ENCODE data around the gene RNU6-7. TPM values are rescaled to one million over a fixed set of nuclear protein-coding genes. Genes with fewer than 3 reads are reported as not detected.

Gene RNU6-7
- polyA plus RNA-seq, 4 donors, result not detected

GRCh38 chr14:32209471-32209870, 7.6 kb downstream of the RNU6-7 start:
- Histone ChIP-seq H3K9me3 (ENCODE audit: control insufficient read depth in 2 of 2, insufficient read depth in 1 of 2, low read depth in 1 of 2, low read length in 1 of 2) (no peaks in the 10 kb centered on the region), H3K36me3 (ENCODE audit: control insufficient read depth in 3 of 3, insufficient read depth in 2 of 3, low read depth in 1 of 3, low read length in 3 of 3) (no peaks in the 10 kb centered on the region), H3K4me1 (ENCODE audit: control insufficient read depth in 3 of 3, insufficient read depth in 2 of 3, low read depth in 1 of 3, low read length in 2 of 3) (peaks cover 0 to 15% (median 0%) of the 10 kb centered on the region in 3 donors), H3K4me3 (ENCODE audit: low read depth in 1 of 3, low read length in 3 of 3) (no peak overlapping the region), H3K27me3 (ENCODE audit: control insufficient read depth in 3 of 3, insufficient read depth in 3 of 3, low read length in 3 of 3) (no peaks in the 10 kb centered on the region), H3K27ac (ENCODE audit: low read depth in 1 of 3, low read length in 2 of 3) (no peak overlapping the region)
- FAIRE-seq (peak; percentile 26), DNase-seq (no peak)

- 92 to 96% (median 94%) methylated on average over 3 of the region's 3 CpGs for WGBS, 3 donors
- peaks cover 0 to 15% (median 0%) of the 10 kb centered on the region in 3 donors for H3K4me1 ChIP-seq (ENCODE audit: control insufficient read depth in 3 of 3, insufficient read depth in 2 of 3, low read depth in 1 of 3, low read length in 2 of 3)
- no peaks in the 10 kb centered on the region for H3K36me3 ChIP-seq (ENCODE audit: control insufficient read depth in 3 of 3, insufficient read depth in 2 of 3, low read depth in 1 of 3, low read length in 3 of 3)
- H3K4me3 ChIP-seq (ENCODE audit: low read depth in 1 of 3, low read length in 3 of 3), result no peak overlapping the region
- H3K27me3 ChIP-seq (ENCODE audit: control insufficient read depth in 3 of 3, insufficient read depth in 3 of 3, low read length in 3 of 3), result no peaks in the 10 kb centered on the region
- FAIRE-seq, result no peak
- no peak for DNase-seq
- H3K27ac ChIP-seq (ENCODE audit: low read depth in 1 of 3, low read length in 2 of 3), result no peak overlapping the region
- peaks cover 0 to 5% of the 10 kb centered on the region in 2 donors for H3K9me3 ChIP-seq (ENCODE audit: control insufficient read depth in 2 of 2, insufficient read depth in 1 of 2, low read depth in 1 of 2, low read length in 1 of 2)
Measured at GRCh38 chr14:32211068-32211404, 9.2 kb downstream of the RNU6-7 start.

- FAIRE-seq, result no peak
- Histone ChIP-seq H3K27ac (ENCODE audit: low read depth in 1 of 3, low read length in 2 of 3) (no peak overlapping the region), H3K36me3 (ENCODE audit: control insufficient read depth in 3 of 3, insufficient read depth in 2 of 3, low read depth in 1 of 3, low read length in 3 of 3) (no peaks in the 10 kb centered on the region)
Measured at GRCh38 chr14:32212833-32213232, 11.0 kb downstream of the RNU6-7 start.

GRCh38 chr14:32217301-32217700, 15.5 kb downstream of the RNU6-7 start:
- DNase-seq (peak; percentile 30 to 39), FAIRE-seq (no peak)
- no peak overlapping the region for H3K4me3 ChIP-seq (ENCODE audit: low read depth in 1 of 3, low read length in 3 of 3)
- WGBS, 3 donors, result 21 to 27% (median 25%) methylated on average over 5 of the region's 5 CpGs
- H3K27ac ChIP-seq (ENCODE audit: low read depth in 1 of 3, low read length in 2 of 3), result no peak overlapping the region
- no peaks in the 10 kb centered on the region for H3K27me3 ChIP-seq (ENCODE audit: control insufficient read depth in 3 of 3, insufficient read depth in 3 of 3, low read length in 3 of 3)
- H3K36me3 ChIP-seq (ENCODE audit: control insufficient read depth in 3 of 3, insufficient read depth in 2 of 3, low read depth in 1 of 3, low read length in 3 of 3), result no peaks in the 10 kb centered on the region
- H3K4me1 ChIP-seq (ENCODE audit: control insufficient read depth in 3 of 3, insufficient read depth in 2 of 3, low read depth in 1 of 3, low read length in 2 of 3), result peaks cover 0 to 5% (median 0%) of the 10 kb centered on the region in 3 donors
- H3K9me3 ChIP-seq (ENCODE audit: control insufficient read depth in 2 of 2, insufficient read depth in 1 of 2, low read depth in 1 of 2, low read length in 1 of 2), result peaks cover 0 to 9% of the 10 kb centered on the region in 2 donors

More at GRCh38 chr14:32212833-32213232, 11.0 kb downstream of the RNU6-7 start:
- peaks cover 0 to 5% of the 10 kb centered on the region in 2 donors for H3K9me3 ChIP-seq (ENCODE audit: control insufficient read depth in 2 of 2, insufficient read depth in 1 of 2, low read depth in 1 of 2, low read length in 1 of 2)
- peaks cover 0 to under 1% (median 0%) of the 10 kb centered on the region in 3 donors for H3K4me1 ChIP-seq (ENCODE audit: control insufficient read depth in 3 of 3, insufficient read depth in 2 of 3, low read depth in 1 of 3, low read length in 2 of 3)
- no peak overlapping the region for H3K4me3 ChIP-seq (ENCODE audit: low read depth in 1 of 3, low read length in 3 of 3)
- H3K27me3 ChIP-seq (ENCODE audit: control insufficient read depth in 3 of 3, insufficient read depth in 3 of 3, low read length in 3 of 3), result no peaks in the 10 kb centered on the region
- no peak for DNase-seq

- Histone ChIP-seq H3K4me1 (ENCODE audit: control insufficient read depth in 3 of 3, insufficient read depth in 2 of 3, low read depth in 1 of 3, low read length in 2 of 3) (peaks cover 0 to 12% (median 0%) of the 10 kb centered on the region in 3 donors), H3K9me3 (ENCODE audit: control insufficient read depth in 2 of 2, insufficient read depth in 1 of 2, low read depth in 1 of 2, low read length in 1 of 2) (peaks cover 0 to 4% of the 10 kb centered on the region in 2 donors), H3K4me3 (ENCODE audit: low read depth in 1 of 3, low read length in 3 of 3) (no peak overlapping the region), H3K27me3 (ENCODE audit: control insufficient read depth in 3 of 3, insufficient read depth in 3 of 3, low read length in 3 of 3) (no peaks in the 10 kb centered on the region), H3K36me3 (ENCODE audit: control insufficient read depth in 3 of 3, insufficient read depth in 2 of 3, low read depth in 1 of 3, low read length in 3 of 3) (no peaks in the 10 kb centered on the region), H3K27ac (ENCODE audit: low read depth in 1 of 3, low read length in 2 of 3) (no peak overlapping the region)
- WGBS, 3 donors, result 36 to 55% (median 45%) methylated on average over 6 of the region's 6 CpGs
- FAIRE-seq (no peak), DNase-seq (peak; percentile 47 to 78)
Measured at GRCh38 chr14:32224737-32225377, 23.0 kb downstream of the RNU6-7 start.

- no peaks in the 10 kb centered on the region for H3K27me3 ChIP-seq (ENCODE audit: control insufficient read depth in 3 of 3, insufficient read depth in 3 of 3, low read length in 3 of 3)
Measured at GRCh38 chr14:32225378-32225920, 23.6 kb downstream of the RNU6-7 start.

GRCh38 chr14:32226056-32226455, 24.2 kb downstream of the RNU6-7 start:
- Histone ChIP-seq H3K27ac (ENCODE audit: low read depth in 1 of 3, low read length in 2 of 3) (no peak overlapping the region), H3K4me3 (ENCODE audit: low read depth in 1 of 3, low read length in 3 of 3) (no peak overlapping the region), H3K36me3 (ENCODE audit: control insufficient read depth in 3 of 3, insufficient read depth in 2 of 3, low read depth in 1 of 3, low read length in 3 of 3) (no peaks in the 10 kb centered on the region), H3K27me3 (ENCODE audit: control insufficient read depth in 3 of 3, insufficient read depth in 3 of 3, low read length in 3 of 3) (no peaks in the 10 kb centered on the region), H3K9me3 (ENCODE audit: control insufficient read depth in 2 of 2, insufficient read depth in 1 of 2, low read depth in 1 of 2, low read length in 1 of 2) (no peaks in the 10 kb centered on the region), H3K4me1 (ENCODE audit: control insufficient read depth in 3 of 3, insufficient read depth in 2 of 3, low read depth in 1 of 3, low read length in 2 of 3) (peaks cover 0 to 12% (median 0%) of the 10 kb centered on the region in 3 donors)
- DNase-seq (peak in 1 of 2 donors; percentile 24), FAIRE-seq (no peak)
- WGBS, 3 donors, result 86 to 95% (median 91%) methylated on average over 1 of the region's 1 CpG

More at GRCh38 chr14:32225378-32225920, 23.6 kb downstream of the RNU6-7 start:
- H3K4me1 ChIP-seq (ENCODE audit: control insufficient read depth in 3 of 3, insufficient read depth in 2 of 3, low read depth in 1 of 3, low read length in 2 of 3), result peaks cover 0 to 12% (median 0%) of the 10 kb centered on the region in 3 donors
- H3K36me3 ChIP-seq (ENCODE audit: control insufficient read depth in 3 of 3, insufficient read depth in 2 of 3, low read depth in 1 of 3, low read length in 3 of 3), result no peaks in the 10 kb centered on the region
- DNase-seq (no peak), FAIRE-seq (no peak)
- H3K27ac ChIP-seq (ENCODE audit: low read depth in 1 of 3, low read length in 2 of 3), result no peak overlapping the region
- peaks cover 0 to under 1% of the 10 kb centered on the region in 2 donors for H3K9me3 ChIP-seq (ENCODE audit: control insufficient read depth in 2 of 2, insufficient read depth in 1 of 2, low read depth in 1 of 2, low read length in 1 of 2)
- H3K4me3 ChIP-seq (ENCODE audit: low read depth in 1 of 3, low read length in 3 of 3), result no peak overlapping the region
- WGBS, 3 donors, result 38 to 56% (median 39%) methylated on average over 1 of the region's 1 CpG

- Histone ChIP-seq H3K27ac (ENCODE audit: low read depth in 1 of 3, low read length in 2 of 3) (no peak overlapping the region), H3K36me3 (ENCODE audit: control insufficient read depth in 3 of 3, insufficient read depth in 2 of 3, low read depth in 1 of 3, low read length in 3 of 3) (no peaks in the 10 kb centered on the region), H3K9me3 (ENCODE audit: control insufficient read depth in 2 of 2, insufficient read depth in 1 of 2, low read depth in 1 of 2, low read length in 1 of 2) (peaks cover 0 to 4% of the 10 kb centered on the region in 2 donors), H3K4me1 (ENCODE audit: control insufficient read depth in 3 of 3, insufficient read depth in 2 of 3, low read depth in 1 of 3, low read length in 2 of 3) (peaks cover 3 to 7% (median 3%) of the 10 kb centered on the region in 3 donors), H3K27me3 (ENCODE audit: control insufficient read depth in 3 of 3, insufficient read depth in 3 of 3, low read length in 3 of 3) (no peaks in the 10 kb centered on the region), H3K4me3 (ENCODE audit: low read depth in 1 of 3, low read length in 3 of 3) (no peak overlapping the region)
- WGBS, 3 donors, result 28 to 37% (median 32%) methylated on average over 3 of the region's 3 CpGs
- DNase-seq, result no peak
- no peak for FAIRE-seq
Measured at GRCh38 chr14:32230181-32230580, 28.3 kb downstream of the RNU6-7 start.
